Type B pancreatic cell (in vitro differentiated cells): ENCODE measurements around the gene ATF7IP2. TPM values are rescaled to one million over a fixed set of nuclear protein-coding genes. Genes with fewer than 3 reads are reported as not detected.

Experiments
- DNase-seq: peaks from one replicate; pipeline ENCODE4 v3.0.0; 2021; ENCODE audit warnings: mixed read lengths; ENCODE audit not compliant: unreplicated experiment; ENCODE audit errors: extremely low spot score
- H3K27ac Mint-ChIP-seq: 2 replicates; pipeline ENCODE4 v1.8.0; 2021; ENCODE audit warnings: mild to moderate bottlenecking, mixed read lengths
- H3K27me3 Mint-ChIP-seq: 2 replicates; pipeline ENCODE4 v1.8.0; 2021; ENCODE audit warnings: mixed read lengths
- H3K36me3 Mint-ChIP-seq: 2 replicates; pipeline ENCODE4 v1.8.0; 2021; ENCODE audit warnings: mixed read lengths
- H3K4me1 Mint-ChIP-seq: one replicate; pipeline ENCODE4 v1.8.0; 2021; ENCODE audit warnings: mixed read lengths; ENCODE audit not compliant: unreplicated experiment
- H3K4me3 Mint-ChIP-seq: 2 replicates; pipeline ENCODE4 v1.8.0; 2021; ENCODE audit warnings: mild to moderate bottlenecking, mixed read lengths
- H3K9me3 Mint-ChIP-seq: 2 replicates; pipeline ENCODE4 v1.8.0; 2021; ENCODE audit warnings: mixed read lengths
- total RNA-seq: library from RNA; stranded (reverse); gene quantifications from 2 replicates; pipeline ENCODE4 v1.2.1, GENCODE V29; 2021; ENCODE audit warnings: low replicate concordance
- TF ChIP-seq, protein P1 (sequence below): fragments of 200-600 bp; sonication (generic); conservative IDR thresholded peaks from 2 replicates; pipeline ENCODE4 v1.5.0; 2021; ENCODE audit warnings: antibody characterized with exemption, mild to moderate bottlenecking

ATF7IP2 gene
- total RNA-seq, 1 donor from 2014 or later, result 27.5 TPM

GRCh38 chr16:10388988-10389387 lies 3.1 kb downstream of the ATF7IP2 start:
- Mint-ChIP-seq H3K9me3 (peaks cover 7% of the 10 kb centered on the region), H3K27me3 (peaks cover 3% of the 10 kb centered on the region), H3K4me3 (peak overlapping the region; percentile 68), H3K27ac (no peak overlapping the region), H3K4me1 (no peaks in the 10 kb centered on the region), H3K36me3 (peaks cover 34% of the 10 kb centered on the region)
- no peak for DNase-seq
- TF ChIP-seq, protein P1, sequence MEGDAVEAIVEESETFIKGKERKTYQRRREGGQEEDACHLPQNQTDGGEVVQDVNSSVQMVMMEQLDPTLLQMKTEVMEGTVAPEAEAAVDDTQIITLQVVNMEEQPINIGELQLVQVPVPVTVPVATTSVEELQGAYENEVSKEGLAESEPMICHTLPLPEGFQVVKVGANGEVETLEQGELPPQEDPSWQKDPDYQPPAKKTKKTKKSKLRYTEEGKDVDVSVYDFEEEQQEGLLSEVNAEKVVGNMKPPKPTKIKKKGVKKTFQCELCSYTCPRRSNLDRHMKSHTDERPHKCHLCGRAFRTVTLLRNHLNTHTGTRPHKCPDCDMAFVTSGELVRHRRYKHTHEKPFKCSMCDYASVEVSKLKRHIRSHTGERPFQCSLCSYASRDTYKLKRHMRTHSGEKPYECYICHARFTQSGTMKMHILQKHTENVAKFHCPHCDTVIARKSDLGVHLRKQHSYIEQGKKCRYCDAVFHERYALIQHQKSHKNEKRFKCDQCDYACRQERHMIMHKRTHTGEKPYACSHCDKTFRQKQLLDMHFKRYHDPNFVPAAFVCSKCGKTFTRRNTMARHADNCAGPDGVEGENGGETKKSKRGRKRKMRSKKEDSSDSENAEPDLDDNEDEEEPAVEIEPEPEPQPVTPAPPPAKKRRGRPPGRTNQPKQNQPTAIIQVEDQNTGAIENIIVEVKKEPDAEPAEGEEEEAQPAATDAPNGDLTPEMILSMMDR, result no peak

DNA sequence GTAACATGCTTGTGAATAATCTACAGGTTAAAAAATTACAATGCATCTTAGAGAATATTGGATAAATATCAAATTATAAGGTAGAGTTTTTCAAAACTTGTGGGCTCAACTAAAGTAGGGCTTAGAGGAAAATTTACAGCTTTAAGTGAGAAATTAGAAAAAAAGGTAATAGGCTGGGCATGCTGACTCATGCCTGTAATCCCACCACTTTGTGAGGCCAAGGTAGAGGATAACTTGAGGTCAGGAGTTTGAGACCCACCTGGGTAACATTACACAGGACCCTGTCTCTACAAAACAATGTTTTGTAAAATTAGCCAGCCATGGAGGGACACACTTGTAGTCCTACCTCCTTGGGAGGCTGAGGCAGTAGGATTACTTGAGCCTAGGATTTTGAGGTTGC lies 4.5 kb downstream of the ATF7IP2 start:
- H3K4me1 Mint-ChIP-seq, result no peaks in the 10 kb centered on the region
- H3K9me3 Mint-ChIP-seq, result peaks cover 11% of the 10 kb centered on the region
- peaks cover 39% of the 10 kb centered on the region for H3K36me3 Mint-ChIP-seq
- no peak for DNase-seq
- H3K27ac Mint-ChIP-seq, result no peak overlapping the region
- peaks cover 3% of the 10 kb centered on the region for H3K27me3 Mint-ChIP-seq
- TF ChIP-seq, protein P1, result no peak
- no peak overlapping the region for H3K4me3 Mint-ChIP-seq

GRCh38 chr16:10390867-10391266 lies 5.0 kb downstream of the ATF7IP2 start:
- H3K4me3 Mint-ChIP-seq, result no peak overlapping the region
- H3K27ac Mint-ChIP-seq, result no peak overlapping the region
- H3K4me1 Mint-ChIP-seq, result no peaks in the 10 kb centered on the region
- no peak for DNase-seq
- peaks cover 1% of the 10 kb centered on the region for H3K27me3 Mint-ChIP-seq
- peaks cover 39% of the 10 kb centered on the region for H3K36me3 Mint-ChIP-seq
- peaks cover 11% of the 10 kb centered on the region for H3K9me3 Mint-ChIP-seq
- TF ChIP-seq, protein P1, result no peak

- Mint-ChIP-seq H3K27ac (no peak overlapping the region), H3K4me3 (no peak overlapping the region), H3K27me3 (no peaks in the 10 kb centered on the region), H3K36me3 (peaks cover 42% of the 10 kb centered on the region), H3K4me1 (no peaks in the 10 kb centered on the region), H3K9me3 (peaks cover 11% of the 10 kb centered on the region)
- no peak for DNase-seq
- TF ChIP-seq, protein P1, result no peak
These were observed 5.5 kb downstream of the ATF7IP2 start for GRCh38 chr16:10391339-10391738.

DNA sequence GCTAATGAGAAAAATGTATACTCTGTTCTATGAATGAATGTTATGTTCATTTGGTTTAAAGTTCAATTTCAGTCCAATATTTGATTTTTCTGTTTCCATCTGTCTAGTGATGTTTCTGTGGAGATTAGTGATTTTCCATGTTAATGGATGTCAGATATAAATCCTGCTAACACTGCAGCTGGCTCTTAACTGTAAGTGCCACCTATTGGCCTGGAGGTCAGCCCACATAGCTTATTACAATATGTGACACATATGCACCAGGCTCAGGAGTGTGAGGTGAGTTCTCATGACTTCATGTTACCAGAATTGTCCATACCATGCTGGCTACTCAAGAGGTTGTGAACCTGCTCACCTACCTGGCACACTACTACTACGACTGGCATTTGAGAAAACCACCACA lies 17.1 kb downstream of the ATF7IP2 start:
- Mint-ChIP-seq H3K27ac (no peak overlapping the region), H3K4me1 (no peaks in the 10 kb centered on the region)
- TF ChIP-seq, protein P1, result no peak

GRCh38 chr16:10405386-10405939 lies 19.6 kb downstream of the ATF7IP2 start:
- H3K27ac Mint-ChIP-seq, result no peak overlapping the region
- no peak overlapping the region for H3K4me3 Mint-ChIP-seq
- TF ChIP-seq, protein P1, result no peak
- no peak for DNase-seq
- no peaks in the 10 kb centered on the region for H3K27me3 Mint-ChIP-seq
- peaks cover 52% of the 10 kb centered on the region for H3K36me3 Mint-ChIP-seq
- H3K4me1 Mint-ChIP-seq, result no peaks in the 10 kb centered on the region
- H3K9me3 Mint-ChIP-seq, result peaks cover 35% of the 10 kb centered on the region

More for the DNA sequence above, 17.1 kb downstream of the ATF7IP2 start:
- Mint-ChIP-seq H3K36me3 (peaks cover 43% of the 10 kb centered on the region), H3K4me3 (no peak overlapping the region), H3K9me3 (peaks cover 27% of the 10 kb centered on the region), H3K27me3 (no peaks in the 10 kb centered on the region)
- no peak for DNase-seq
